CD4-positive, alpha-beta T cell treated with Interleukin-15 for 4 hours (primary cell): ENCODE measurements around the gene HSPA12B.
A peak's percentile ranks its signal among the peaks of the same experiment; 100 is the strongest.

Source experiments
- DNase-seq: peaks from one replicate; pipeline ENCODE4 v3.0.0-alpha.2; 2020; ENCODE audit warnings: low spot score

Gene HSPA12B

DNA sequence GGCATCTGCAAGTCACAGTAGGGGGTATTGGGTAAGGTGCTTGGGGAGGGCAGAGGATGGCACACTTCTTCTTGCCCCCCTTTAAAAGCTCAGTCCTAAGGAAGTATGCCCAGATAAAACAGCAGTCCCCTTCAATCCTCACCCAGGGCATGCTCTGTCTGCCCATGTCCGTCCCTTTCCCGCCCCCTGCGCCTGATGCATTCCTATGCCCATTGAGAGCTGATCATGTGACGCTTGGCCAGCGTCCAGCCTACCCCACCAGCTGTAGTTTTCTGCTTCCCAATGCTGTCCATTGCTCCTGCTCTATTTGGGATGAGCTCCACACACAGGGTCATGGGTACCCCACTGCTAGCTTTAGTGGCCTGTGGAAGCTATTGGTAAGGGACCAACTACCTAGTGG lies 28.4 kb upstream of the HSPA12B start:
- no peak for DNase-seq

GRCh38 chr20:3705491-3705969 lies 27.0 kb upstream of the HSPA12B start:
- no peak for DNase-seq

DNA sequence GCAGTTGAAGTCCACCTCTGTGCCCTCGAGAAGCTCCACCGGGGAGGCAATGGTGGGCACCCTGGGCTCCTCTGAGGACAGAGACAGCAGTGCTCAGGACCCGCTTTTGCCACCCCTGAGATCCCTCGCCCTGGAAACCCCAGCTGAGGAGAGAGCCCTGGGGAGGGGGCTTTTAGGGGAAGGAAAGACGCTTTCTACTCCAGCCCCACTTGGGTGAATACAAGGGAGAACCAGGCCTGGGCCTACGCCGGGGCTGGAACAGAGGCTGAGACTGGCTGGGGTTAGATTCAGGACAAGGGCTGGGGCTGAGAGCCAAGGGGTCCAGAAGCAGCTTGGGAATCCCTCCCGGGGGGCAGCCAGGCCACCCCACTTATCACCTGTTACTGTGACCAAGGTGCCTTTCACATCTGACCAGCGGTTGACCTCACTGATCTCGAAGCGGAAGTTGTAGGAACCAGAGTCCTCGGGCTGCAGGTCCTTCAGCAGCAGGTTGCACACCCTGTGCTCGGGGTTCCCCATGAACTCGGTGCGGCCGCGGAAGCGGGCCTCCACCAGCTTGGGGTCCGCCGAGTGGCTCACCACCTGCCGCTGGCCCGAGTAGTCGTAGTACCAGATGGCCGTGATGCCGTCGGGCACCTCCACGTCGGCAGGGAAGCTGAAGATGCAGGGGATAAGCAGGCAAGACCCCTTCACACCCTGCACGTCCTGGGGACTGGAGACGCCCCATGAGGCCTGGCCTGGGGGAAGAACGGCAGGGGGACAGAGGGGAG lies 26.3 kb upstream of the HSPA12B start:
- DNase-seq, result no peak

DNA sequence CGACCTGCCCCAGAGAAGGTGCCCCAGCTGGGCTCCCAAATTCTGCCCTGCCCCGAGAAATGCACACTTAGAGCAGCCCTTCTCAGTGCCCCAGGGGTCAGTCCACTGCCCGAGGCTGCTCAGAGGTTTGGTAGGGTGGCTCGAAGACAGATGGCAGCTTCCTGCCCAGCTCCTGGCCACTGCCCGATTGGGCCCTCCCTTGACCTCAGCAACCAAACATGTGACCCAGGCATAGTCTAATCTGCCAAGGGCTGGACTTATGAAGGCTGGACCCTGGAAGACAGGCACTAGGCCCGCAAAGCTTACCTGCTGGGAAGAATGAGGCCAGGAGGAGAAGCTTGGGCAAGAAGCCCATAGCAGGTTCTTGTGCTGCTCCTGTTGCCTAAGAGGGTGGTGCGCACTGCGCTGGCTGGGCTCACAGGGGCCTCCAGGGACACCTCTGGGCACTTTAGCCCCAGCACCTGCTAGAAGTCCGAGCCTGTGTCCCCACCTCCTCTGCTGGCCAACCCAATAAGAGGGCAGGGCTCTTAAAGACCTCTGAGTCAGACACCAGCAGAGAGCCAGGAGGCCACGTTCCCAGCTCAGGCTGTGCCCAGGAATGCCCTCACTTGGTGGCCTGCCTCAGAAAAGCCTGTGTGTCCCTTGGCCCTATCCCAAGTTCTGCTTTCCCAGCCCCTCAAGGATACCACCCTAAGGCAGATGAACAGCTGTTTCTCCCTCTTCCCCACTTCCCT lies 25.5 kb upstream of the HSPA12B start:
- no peak for DNase-seq

GRCh38 chr20:3707508-3707899 lies 25.0 kb upstream of the HSPA12B start:
- DNase-seq, result no peak

DNA sequence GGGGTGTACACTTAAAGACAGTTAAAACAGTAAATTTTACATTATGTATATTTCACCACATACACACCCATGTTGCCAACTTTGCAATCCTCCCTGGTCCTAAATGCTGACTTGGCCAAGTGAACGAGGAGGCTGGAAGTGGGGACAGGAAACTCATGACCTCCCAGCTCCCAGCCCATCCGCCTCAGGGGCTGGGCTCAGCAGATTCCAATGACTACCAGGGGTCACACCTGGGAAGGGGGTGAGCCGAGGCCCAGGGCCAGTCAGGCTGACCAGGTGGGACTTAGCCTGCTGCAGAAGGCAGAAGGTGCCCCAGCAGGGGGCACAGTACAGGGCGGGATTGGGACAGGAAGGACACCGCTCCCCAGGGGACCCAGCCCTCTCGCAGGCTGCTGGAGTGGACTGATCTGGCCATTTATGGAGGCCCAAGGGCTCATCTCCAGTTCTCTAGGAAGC lies 22.4 kb upstream of the HSPA12B start:
- no peak for DNase-seq

DNA sequence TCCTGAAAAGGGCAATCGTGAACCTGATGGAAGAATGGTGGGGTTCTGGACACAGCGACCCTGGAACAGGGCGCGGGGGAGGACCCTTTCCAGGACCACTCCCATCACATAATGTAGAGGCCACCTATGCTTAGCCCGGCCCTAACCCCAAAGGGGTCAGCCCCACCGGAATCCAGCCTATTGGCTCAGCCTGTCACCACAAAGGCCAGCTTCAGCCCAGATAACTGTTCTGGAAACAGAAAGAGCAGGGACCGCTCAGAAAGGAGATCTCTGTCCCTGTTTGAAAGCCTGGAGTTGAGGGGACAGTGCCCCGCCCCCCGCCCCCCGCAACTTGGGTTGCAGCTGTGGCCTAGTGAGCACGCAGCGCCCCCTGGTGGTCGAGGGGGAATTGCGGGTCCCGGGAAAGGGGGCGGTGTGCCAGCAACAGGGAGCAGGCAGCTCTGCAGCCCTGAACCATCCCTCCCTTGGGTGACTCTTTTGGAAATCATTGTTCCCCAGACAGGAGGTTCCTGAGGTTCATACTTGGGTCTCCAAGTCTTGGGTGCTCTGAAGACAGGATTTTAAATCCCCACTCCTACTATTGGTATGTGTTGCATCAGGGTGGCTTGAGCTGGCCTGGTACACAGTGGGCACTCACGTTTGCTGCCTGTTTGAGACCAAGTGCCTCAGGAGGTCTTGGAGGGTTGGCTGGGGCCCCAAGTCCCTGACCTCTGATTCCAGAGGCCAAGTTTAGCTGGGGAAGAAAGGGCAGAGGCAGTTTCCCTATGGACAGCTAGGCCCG lies 21.6 kb upstream of the HSPA12B start:
- DNase-seq, result peak; percentile 65

DNA sequence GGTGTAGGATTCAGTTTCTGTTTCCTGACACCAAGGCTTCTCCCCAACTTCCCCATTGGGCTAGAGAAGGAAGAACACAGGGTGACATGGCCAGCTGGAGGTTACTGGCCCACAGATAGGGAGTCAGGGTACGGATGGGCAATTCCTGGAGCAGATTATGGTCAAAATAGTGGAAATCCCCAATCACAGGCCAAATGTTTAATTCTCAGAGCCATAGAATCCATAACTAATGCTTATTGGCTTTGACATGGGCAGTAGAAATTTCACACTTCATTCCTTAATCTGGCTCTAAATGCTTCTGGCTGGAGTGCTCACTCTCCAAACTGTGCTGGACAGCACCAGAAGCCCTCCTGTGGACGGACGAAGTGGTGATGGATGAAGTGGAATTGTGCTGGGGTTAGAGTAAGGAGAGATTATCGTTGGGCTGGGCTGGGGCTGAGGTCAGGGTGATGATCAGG lies 21.0 kb upstream of the HSPA12B start:
- no peak for DNase-seq

DNA sequence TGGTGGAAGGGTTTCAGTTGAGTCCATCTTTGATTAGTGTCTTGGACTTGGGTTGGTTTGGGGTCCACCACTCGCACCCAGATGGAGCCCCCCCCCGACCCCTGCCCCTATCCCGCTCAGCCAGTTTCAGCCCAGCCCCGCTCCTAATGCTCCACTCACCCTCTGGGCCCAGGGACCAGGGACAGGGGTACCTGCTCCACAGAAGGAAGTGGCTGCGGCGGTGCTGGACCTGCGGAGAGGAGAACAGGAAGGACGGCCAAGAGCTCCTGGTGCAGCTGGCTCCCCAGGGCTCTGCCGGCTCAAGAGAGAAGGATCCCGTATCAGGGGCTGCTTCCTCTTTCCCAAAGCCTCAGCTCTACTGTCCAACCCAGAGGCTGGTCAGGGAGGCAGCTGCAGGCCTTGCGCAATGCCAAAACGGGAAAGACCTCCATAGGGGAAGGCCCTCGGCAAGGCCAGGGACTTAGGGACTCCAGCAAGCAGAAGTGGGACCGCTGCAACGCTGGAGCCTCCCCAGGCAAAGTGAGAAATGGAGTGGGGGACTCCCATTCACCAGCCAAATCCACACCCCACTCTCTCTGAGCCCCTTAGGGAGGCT lies 20.1 kb upstream of the HSPA12B start, which contains the start of gene SIGLEC1:
TSS of gene SIGLEC1 (minus strand) at position 322 of the 595 bp plus-strand sequence. CDS start 5,472 bp downstream, outside the sequence.
- peak; percentile 3 for DNase-seq

GRCh38 chr20:3714092-3714491 lies 18.4 kb upstream of the HSPA12B start:
- DNase-seq, result no peak

DNA sequence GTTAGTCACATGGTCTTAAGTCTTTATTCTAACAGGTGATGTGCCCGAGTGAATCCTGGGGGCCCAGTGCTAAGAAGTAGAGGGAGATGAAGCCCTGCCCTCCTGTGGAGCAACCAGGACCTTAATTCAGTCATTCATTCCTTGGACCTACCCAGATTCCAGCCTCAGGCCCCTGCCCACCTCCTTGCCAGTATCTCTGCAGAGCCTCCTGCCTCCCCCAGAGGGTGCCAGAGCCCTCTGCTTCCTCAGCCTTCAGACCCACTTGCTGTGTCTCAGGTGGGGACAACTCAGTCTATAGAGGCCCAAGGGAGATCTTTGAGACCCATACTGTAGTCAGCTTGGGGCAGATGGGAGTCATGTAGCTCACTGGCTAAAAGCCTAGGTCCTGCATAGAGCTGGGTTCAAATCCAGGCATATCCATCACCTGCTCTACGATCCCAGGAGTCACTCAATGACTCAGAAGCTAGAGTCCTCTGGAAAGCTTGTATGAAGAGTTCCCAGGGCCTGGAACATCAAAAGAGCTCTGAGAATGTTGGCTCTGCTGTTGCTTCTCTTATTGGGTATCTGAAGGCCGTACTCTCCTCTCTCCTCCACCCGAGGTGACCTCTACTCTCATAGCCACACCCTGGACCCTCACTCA lies 16.2 kb upstream of the HSPA12B start:
- no peak for DNase-seq

DNA sequence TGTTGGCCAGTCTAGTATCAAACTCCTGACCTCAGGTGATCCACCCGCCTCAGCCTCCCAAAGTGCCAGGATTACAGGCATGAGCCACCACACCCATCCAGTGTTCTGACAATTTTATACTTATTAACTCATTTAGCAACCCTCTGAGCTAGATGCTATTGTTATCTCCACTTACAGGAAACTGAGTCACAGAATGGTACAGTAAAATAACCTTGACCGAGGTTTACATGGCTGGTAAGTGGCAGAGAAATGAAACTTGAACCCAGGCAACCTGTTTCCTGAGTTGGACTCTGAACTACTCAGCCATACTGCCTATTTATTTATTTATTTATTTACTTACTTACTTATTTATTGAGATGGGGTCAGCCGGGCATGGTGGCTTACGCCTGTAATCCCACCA lies 13.4 kb upstream of the HSPA12B start:
- DNase-seq, result no peak

- no peak for DNase-seq
These were observed 12.4 kb upstream of the HSPA12B start for GRCh38 chr20:3720068-3720467.

- DNase-seq, result no peak
These were observed 11.9 kb upstream of the HSPA12B start for GRCh38 chr20:3720626-3721025.

GRCh38 chr20:3721912-3722311 lies 10.6 kb upstream of the HSPA12B start:
- DNase-seq, result no peak

GRCh38 chr20:3723284-3723683 lies 9.2 kb upstream of the HSPA12B start:
- no peak for DNase-seq

DNA sequence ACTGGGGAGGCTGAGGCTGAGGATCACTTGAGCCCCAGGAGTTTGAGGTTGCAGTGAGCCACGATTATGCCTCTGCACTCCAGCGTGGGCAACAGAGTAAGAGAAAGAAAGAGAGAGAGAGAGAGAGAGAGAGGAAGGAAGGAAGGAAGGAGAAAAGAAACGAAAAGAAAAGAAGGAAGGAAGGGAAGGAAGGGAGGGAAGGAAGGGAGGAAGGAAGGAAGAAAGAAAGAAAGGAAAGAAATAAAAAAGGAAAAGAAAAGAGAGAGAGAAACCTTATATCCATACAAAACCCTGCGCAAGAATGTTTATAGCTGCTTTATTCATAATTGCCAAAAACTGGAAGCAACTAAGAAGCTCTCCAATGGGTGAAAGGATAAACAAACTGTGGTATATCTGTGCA lies 8.1 kb upstream of the HSPA12B start:
- DNase-seq, result no peak

- no peak for DNase-seq
These were observed 5.0 kb upstream of the HSPA12B start for GRCh38 chr20:3727401-3728021.

DNA sequence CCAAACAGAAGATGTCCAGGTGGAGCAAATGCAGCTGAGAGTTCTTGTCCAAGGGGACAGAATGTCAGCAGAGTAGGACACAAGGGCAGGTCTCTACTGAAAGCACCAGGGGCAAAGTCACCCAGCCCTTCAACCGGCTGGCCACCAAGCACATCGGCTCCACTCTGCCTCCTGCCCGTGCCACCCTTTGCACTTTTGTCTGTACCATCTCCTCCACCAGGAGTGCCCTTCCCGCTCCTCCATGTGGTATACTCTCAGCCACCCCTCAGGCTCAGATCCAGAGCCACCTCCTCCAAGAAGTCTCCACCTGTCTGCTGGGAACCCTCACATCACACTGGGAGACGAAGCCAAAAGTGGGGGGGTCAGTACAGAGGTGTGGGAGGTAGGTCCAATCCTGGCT lies 4.1 kb upstream of the HSPA12B start:
- no peak for DNase-seq

DNA sequence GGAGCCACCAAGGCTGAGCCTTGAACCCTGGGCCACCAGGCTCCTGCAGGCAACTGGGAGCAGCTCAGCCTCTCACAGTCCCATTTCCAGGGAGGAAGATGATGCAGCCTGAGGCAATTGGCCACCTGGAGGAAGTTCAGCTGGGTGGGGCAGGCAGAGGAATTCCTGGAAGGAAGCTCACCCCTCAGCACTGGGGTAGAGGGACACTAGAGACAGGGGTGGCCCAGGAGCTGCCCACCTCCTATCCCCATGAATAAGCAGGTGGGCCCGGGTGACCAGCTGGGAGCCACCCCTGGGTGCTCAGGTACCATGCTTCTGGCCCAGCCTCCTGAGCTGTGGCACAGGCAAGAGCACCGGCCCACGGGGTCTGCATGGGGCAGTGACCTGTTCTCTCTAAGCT lies 3.6 kb upstream of the HSPA12B start:
- DNase-seq, result no peak

- DNase-seq, result no peak
These were observed 3.1 kb upstream of the HSPA12B start for GRCh38 chr20:3729378-3729777.
